GM19193 (cell line): ENCODE data around the gene MEIS1.

Experiments
- POLR2A ChIP-seq: IDR thresholded peaks from 4 replicates; pipeline ENCODE4 v1.6.1; 2011; ENCODE audit not compliant: insufficient read depth, insufficient read length; ENCODE audit errors: extremely low read depth

MEIS1 gene

GRCh38 chr2:66434679-66435548, at the start of gene MEIS1:
TSS of gene MEIS1 (plus strand) at chr2:66435125. CDS start at chr2:66435857, 732 bp downstream.
- TF ChIP-seq POLR2A, result no peak

GRCh38 chr2:66387016-66387753, 47.7 kb upstream of the MEIS1 start:
- no peak for TF ChIP-seq POLR2A

GRCh38 chr2:66389651-66390131, 45.2 kb upstream of the MEIS1 start:
- TF ChIP-seq POLR2A, result no peak

GRCh38 chr2:66390152-66390551, 44.8 kb upstream of the MEIS1 start:
- TF ChIP-seq POLR2A, result no peak

- no peak for TF ChIP-seq POLR2A
Measured at GRCh38 chr2:66390811-66391210, 44.1 kb upstream of the MEIS1 start.

- TF ChIP-seq POLR2A, result no peak
Measured at GRCh38 chr2:66405473-66405872, 29.5 kb upstream of the MEIS1 start.

GRCh38 chr2:66408905-66409304, 26.0 kb upstream of the MEIS1 start:
- TF ChIP-seq POLR2A, result no peak

- TF ChIP-seq POLR2A, result no peak
Measured at GRCh38 chr2:66412874-66413273, 22.1 kb upstream of the MEIS1 start.

- TF ChIP-seq POLR2A, result no peak
Measured at GRCh38 chr2:66414896-66415295, 20.0 kb upstream of the MEIS1 start.

- no peak for TF ChIP-seq POLR2A
Measured at GRCh38 chr2:66418381-66418780, 16.5 kb upstream of the MEIS1 start.

- TF ChIP-seq POLR2A, result no peak
Measured at GRCh38 chr2:66421612-66422011, 13.3 kb upstream of the MEIS1 start.

- no peak for TF ChIP-seq POLR2A
Measured at GRCh38 chr2:66423391-66424124, 11.4 kb upstream of the MEIS1 start.

- TF ChIP-seq POLR2A, result no peak
Measured at GRCh38 chr2:66426244-66427111, 8.4 kb upstream of the MEIS1 start.

GRCh38 chr2:66427300-66427699, 7.6 kb upstream of the MEIS1 start:
- no peak for TF ChIP-seq POLR2A

- no peak for TF ChIP-seq POLR2A
Measured at GRCh38 chr2:66428986-66429612, 5.8 kb upstream of the MEIS1 start.
